Lower leg skin (tissue), 4 donors: ENCODE data around the gene PTGDS. TPM values are rescaled to one million over a fixed set of nuclear protein-coding genes. Genes with fewer than 3 reads are reported as not detected.

Experiments used
- DNase-seq, 2 donors: peaks; one replicate each; pipeline ENCODE4 v3.0.0-alpha.2; 2019; ENCODE audit warnings: low spot score in 2 of 2
- H3K4me3 ChIP-seq: fragments of 200-600 bp; sonication (generic); 2 replicates; pipeline ENCODE4 v1.5.1; 2017; ENCODE audit warnings: mild to moderate bottlenecking, low read depth; ENCODE audit not compliant: poor library complexity, severe bottlenecking
- POLR2A ChIP-seq, 2 donors: fragments of 450-650 bp; IDR thresholded peaks; one replicate each; pipeline ENCODE4 v1.6.1; 2016 to 2017; ENCODE audit warnings: antibody characterized with exemption in 2 of 2, mild to moderate bottlenecking in 1 of 2, moderate library complexity in 1 of 2
- WGBS, 2 donors: methylation state at CpG; one replicate each; pipeline ENCODE4 v1.1.5; 2018; 5-methylcytosine and 5-hydroxymethylcytosine counted together
- intact Hi-C: fragments of 100-400 bp; cut with DNase I; formaldehyde crosslinking; loops from one replicate; pipeline ENCODE4 v1.15.0; 2023; ENCODE audit warnings: low total_unique reads
- total RNA-seq, 4 donors: library from RNA; depleted of rRNA; stranded (reverse); fragments of >200 nt; gene quantifications; one replicate each; pipeline ENCODE4 v1.1.0, GENCODE V29; 2016
- TF ChIP-seq, protein P1 (sequence below), 3 donors: fragments of 450-650 bp; IDR thresholded peaks; one replicate each; pipeline ENCODE4 v1.5.1; 2016; ENCODE audit warnings: antibody characterized with exemption in 3 of 3, mild to moderate bottlenecking in 3 of 3, moderate library complexity in 2 of 3

The PTGDS gene
- total RNA-seq, 4 donors from 2014 or later, result 9.7 to 75.3 (median 14.8) TPM

DNA sequence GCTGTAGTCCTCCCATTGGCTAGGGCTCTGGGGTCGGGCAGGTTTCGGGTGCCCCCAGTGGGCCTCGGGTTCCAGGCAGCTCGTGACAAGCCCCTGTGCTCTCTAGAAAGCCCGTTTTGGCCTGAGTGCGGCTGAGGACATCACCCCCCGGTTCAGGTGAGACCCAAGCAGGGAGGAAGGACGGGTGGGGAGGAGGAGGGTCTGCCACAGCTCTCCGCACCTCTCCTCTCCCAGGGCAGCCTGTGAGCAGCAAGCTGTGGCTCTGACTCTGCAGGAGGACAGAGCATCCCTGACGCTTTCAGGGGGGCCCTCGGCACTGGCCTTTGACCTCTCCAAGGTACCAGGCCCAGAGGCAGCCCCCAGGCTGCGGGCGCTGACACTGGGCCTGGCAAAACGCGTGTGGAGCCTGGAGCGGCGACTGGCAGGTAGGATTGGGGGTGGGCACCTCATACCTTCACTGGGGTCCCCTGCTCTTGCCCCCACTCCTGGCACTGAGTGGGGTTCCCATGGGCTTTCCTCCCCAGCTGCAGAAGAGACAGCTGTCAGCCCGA lies 15.6 kb downstream of the PTGDS start:
- intact Hi-C loops, result no loop called here
- H3K4me3 ChIP-seq, result peak overlapping the region; percentile 47
- 31 to 57% methylated on average over 8 to 14 of the region's 18 CpGs for WGBS, 2 donors
- no peak for TF ChIP-seq POLR2A (IDR thresholded peaks at IDR 0.05)
- TF ChIP-seq, protein P1, sequence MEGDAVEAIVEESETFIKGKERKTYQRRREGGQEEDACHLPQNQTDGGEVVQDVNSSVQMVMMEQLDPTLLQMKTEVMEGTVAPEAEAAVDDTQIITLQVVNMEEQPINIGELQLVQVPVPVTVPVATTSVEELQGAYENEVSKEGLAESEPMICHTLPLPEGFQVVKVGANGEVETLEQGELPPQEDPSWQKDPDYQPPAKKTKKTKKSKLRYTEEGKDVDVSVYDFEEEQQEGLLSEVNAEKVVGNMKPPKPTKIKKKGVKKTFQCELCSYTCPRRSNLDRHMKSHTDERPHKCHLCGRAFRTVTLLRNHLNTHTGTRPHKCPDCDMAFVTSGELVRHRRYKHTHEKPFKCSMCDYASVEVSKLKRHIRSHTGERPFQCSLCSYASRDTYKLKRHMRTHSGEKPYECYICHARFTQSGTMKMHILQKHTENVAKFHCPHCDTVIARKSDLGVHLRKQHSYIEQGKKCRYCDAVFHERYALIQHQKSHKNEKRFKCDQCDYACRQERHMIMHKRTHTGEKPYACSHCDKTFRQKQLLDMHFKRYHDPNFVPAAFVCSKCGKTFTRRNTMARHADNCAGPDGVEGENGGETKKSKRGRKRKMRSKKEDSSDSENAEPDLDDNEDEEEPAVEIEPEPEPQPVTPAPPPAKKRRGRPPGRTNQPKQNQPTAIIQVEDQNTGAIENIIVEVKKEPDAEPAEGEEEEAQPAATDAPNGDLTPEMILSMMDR (IDR thresholded peaks at IDR 0.05), result no peak
- no peak for DNase-seq

DNA sequence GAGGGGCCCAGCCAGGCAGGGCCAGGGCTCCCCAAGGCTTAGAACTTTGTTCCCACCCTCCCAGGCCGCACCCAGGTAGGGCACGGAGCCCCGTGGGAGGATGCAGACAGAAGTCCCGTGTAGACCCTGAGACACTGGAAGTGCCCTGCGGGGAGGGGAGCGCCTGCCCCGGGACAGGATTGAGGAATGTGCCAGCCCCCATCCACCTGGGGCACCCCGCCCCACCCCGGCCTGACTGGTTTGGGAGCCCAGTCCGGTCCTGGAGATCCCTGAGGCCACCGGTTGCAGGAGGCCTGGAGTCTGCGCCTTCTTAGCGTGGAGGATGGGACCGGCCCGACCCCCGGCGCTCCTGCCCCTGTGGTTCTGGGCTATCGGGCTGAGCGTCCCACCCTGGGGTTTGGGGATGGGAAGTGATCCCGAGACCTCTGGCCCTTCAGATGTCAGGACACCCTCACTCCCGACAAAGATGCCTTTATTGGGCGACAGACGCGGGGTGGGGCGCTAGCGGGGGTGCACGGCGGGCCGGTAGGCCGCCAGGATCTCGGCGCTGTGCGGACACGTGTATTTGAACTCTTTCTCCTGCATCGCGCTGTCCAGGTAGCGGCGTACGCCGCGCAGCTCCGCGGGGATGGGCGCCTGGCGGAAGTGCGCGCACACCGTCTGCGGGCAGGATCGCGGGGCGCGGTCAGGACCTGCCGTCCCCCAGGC lies 17.0 kb downstream of the PTGDS start:
- H3K4me3 ChIP-seq, result no peak overlapping the region
- WGBS, 2 donors, result 52 to 69% methylated on average over 8 to 28 of the region's 54 CpGs
- DNase-seq, result no peak
- intact Hi-C loops, result no loop called here
- TF ChIP-seq, protein P1 (IDR thresholded peaks at IDR 0.05), result no peak
- no peak for TF ChIP-seq POLR2A (IDR thresholded peaks at IDR 0.05)

DNA sequence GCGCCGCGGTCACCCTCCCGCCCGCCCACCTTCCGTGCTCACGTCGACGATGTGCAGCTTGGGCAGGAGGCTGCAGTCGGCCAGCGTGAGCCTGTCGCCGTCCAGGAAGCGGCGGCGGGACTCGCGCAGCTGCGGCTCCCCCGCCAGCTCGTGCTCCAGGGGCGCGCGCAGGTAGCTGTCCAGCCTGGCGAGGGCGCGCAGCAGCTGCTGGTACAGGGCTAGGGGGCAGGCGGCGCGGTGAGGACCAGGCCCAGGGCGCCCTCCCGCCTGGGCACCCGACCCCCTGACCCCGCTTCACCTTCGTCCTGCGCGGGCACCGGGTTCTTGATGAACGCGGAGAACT lies 17.6 kb downstream of the PTGDS start:
- 55% methylated on average over 21 of the region's 40 CpGs; no CpG with 5 or more reads in 1 of the 2 donors for WGBS, 2 donors
- no peak overlapping the region for H3K4me3 ChIP-seq
- TF ChIP-seq, protein P1 (IDR thresholded peaks at IDR 0.05), result no peak
- TF ChIP-seq POLR2A (IDR thresholded peaks at IDR 0.05), result no peak
- no peak for DNase-seq
- intact Hi-C loops, result no loop called here

DNA sequence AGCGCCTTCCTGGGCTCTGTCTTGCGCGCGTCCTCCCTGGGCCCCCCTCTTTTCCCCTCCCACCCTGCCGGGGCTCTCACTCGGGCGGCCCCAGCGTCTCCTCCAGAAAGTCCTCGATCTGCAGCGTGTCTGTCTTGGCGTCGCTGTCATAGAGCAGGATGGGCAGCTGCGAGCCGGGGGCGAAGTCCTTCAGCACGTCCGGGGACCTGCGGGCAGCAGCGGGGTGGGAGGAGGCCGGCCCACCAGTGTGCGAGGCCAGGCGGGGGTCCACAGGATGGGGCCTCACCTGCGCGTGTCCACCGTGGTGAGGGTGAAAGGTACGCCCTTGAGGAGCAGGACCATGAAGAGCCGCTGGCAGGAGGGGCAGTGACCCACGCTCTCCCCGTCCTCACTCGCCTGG lies 18.1 kb downstream of the PTGDS start:
- WGBS, 2 donors, result 20 to 26% methylated on average over 28 to 29 of the region's 30 CpGs
- no peak for DNase-seq
- H3K4me3 ChIP-seq, result no peak overlapping the region
- no peak for TF ChIP-seq POLR2A (IDR thresholded peaks at IDR 0.05)
- TF ChIP-seq, protein P1 (IDR thresholded peaks at IDR 0.05), result no peak
- intact Hi-C loops, result no loop called here

DNA sequence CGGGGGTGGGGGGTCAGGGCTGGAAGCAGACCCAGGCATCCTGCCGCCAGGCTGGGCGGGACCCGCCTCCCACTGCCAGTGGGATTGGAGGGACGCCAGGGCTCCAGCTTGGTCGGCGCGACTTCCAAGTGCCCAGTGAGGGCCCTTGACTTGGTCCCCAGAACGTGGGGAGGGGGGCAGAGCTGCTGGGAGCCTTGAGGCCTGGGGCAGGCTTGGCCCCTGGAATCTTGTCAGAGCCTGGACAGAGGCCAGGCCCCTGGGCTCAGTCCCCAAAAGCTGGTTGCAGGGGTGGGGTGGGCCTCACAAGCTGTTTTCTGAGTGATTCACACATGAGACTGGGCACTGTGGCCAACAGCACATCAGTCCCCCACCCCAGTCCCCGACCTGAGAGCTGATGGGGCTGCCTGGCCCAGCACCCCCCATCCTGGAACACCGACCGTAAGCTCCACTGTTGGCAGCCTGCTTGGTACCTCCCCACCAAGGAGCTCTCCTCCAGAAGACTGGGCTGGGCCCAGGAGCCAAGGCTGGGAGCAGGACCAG lies 18.5 kb downstream of the PTGDS start:
- no peak for DNase-seq
- H3K4me3 ChIP-seq, result no peak overlapping the region
- TF ChIP-seq, protein P1 (IDR thresholded peaks at IDR 0.05), result no peak
- TF ChIP-seq POLR2A (IDR thresholded peaks at IDR 0.05), result no peak
- WGBS, 2 donors, result 5 to 14% methylated on average over 8 to 12 of the region's 12 CpGs
- intact Hi-C loops, result no loop called here
